ENCODE results near the gene ADCYAP1R1. TPM values are rescaled to one million over a fixed set of nuclear protein-coding genes. Genes with fewer than 3 reads are reported as not detected.

The ADCYAP1R1 gene
- total RNA-seq, 3 donors from 2014 or later (not counting 1 experiment from before 2014, with no cell fraction given): not detected

- Histone ChIP-seq H3K27me3 (ENCODE audit: control insufficient read depth, insufficient read depth, low read length) (no peaks in the 10 kb centered on the region), H3K4me1 (ENCODE audit: control insufficient read depth, insufficient read depth, low read length) (no peaks in the 10 kb centered on the region), H3K4me3 (ENCODE audit: low read length) (no peak overlapping the region), H3K27ac (ENCODE audit: low read length) (no peak overlapping the region), H3K9me3 (ENCODE audit: control insufficient read depth, insufficient read depth, low read length) (no peaks in the 10 kb centered on the region), H3K36me3 (ENCODE audit: control insufficient read depth, insufficient read depth, low read length) (no peaks in the 10 kb centered on the region)
- intact Hi-C loops (cut with micrococcal nuclease): no loop called here
- ATAC-seq (no peak), DNase-seq (no peak)
- TF ChIP-seq, protein P1, sequence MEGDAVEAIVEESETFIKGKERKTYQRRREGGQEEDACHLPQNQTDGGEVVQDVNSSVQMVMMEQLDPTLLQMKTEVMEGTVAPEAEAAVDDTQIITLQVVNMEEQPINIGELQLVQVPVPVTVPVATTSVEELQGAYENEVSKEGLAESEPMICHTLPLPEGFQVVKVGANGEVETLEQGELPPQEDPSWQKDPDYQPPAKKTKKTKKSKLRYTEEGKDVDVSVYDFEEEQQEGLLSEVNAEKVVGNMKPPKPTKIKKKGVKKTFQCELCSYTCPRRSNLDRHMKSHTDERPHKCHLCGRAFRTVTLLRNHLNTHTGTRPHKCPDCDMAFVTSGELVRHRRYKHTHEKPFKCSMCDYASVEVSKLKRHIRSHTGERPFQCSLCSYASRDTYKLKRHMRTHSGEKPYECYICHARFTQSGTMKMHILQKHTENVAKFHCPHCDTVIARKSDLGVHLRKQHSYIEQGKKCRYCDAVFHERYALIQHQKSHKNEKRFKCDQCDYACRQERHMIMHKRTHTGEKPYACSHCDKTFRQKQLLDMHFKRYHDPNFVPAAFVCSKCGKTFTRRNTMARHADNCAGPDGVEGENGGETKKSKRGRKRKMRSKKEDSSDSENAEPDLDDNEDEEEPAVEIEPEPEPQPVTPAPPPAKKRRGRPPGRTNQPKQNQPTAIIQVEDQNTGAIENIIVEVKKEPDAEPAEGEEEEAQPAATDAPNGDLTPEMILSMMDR (IDR thresholded peaks at IDR 0.05): no peak
- WGBS (ENCODE audit: insufficient coverage): 73% methylated on average over 1 of the region's 1 CpG
- no peak overlapping the region for H3K27ac Mint-ChIP-seq
- H3K9me3 Mint-ChIP-seq: no peaks in the 10 kb centered on the region
- H3K4me1 Mint-ChIP-seq: no peaks in the 10 kb centered on the region
- H3K4me3 Mint-ChIP-seq: no peak overlapping the region
- peaks cover 4 to 18% of the 10 kb centered on the region in 2 donors for H3K27me3 Mint-ChIP-seq (ENCODE audit: low read depth in 2 of 2)
- no peaks in the 10 kb centered on the region for H3K36me3 Mint-ChIP-seq
These were observed 62.7 kb downstream of the ADCYAP1R1 start for GRCh38 chr7:31114593-31115343.

GRCh38 chr7:31116615-31117014 lies 64.5 kb downstream of the ADCYAP1R1 start:
- Mint-ChIP-seq H3K9me3 (no peaks in the 10 kb centered on the region), H3K36me3 (no peaks in the 10 kb centered on the region), H3K27ac (no peak overlapping the region), H3K27me3 (ENCODE audit: low read depth in 2 of 2) (peaks cover 4 to 28% of the 10 kb centered on the region in 2 donors), H3K4me1 (no peaks in the 10 kb centered on the region), H3K4me3 (no peak overlapping the region)
- DNase-seq (no peak), ATAC-seq (no peak)
- H3K27me3 ChIP-seq (ENCODE audit: control insufficient read depth, insufficient read depth, low read length): no peaks in the 10 kb centered on the region
- 69% methylated on average over 3 of the region's 3 CpGs for WGBS (ENCODE audit: insufficient coverage)
- H3K4me1 ChIP-seq (ENCODE audit: control insufficient read depth, insufficient read depth, low read length): no peaks in the 10 kb centered on the region
- no peak overlapping the region for H3K4me3 ChIP-seq (ENCODE audit: low read length)
- H3K9me3 ChIP-seq (ENCODE audit: control insufficient read depth, insufficient read depth, low read length): no peaks in the 10 kb centered on the region
- H3K27ac ChIP-seq (ENCODE audit: low read length): no peak overlapping the region
- no peaks in the 10 kb centered on the region for H3K36me3 ChIP-seq (ENCODE audit: control insufficient read depth, insufficient read depth, low read length)
- intact Hi-C loops (cut with micrococcal nuclease): no loop called here
- TF ChIP-seq, protein P1 (IDR thresholded peaks at IDR 0.05): no peak

- Histone ChIP-seq H3K27ac (ENCODE audit: low read length) (no peak overlapping the region), H3K27me3 (ENCODE audit: control insufficient read depth, insufficient read depth, low read length) (no peaks in the 10 kb centered on the region), H3K9me3 (ENCODE audit: control insufficient read depth, insufficient read depth, low read length) (no peaks in the 10 kb centered on the region), H3K36me3 (ENCODE audit: control insufficient read depth, insufficient read depth, low read length) (no peaks in the 10 kb centered on the region), H3K4me1 (ENCODE audit: control insufficient read depth, insufficient read depth, low read length) (no peaks in the 10 kb centered on the region), H3K4me3 (ENCODE audit: low read length) (no peak overlapping the region)
- intact Hi-C loops (cut with micrococcal nuclease): no loop called here
- no peak for DNase-seq
- no peak for ATAC-seq
- WGBS (ENCODE audit: insufficient coverage): 91% methylated on average over 4 of the region's 4 CpGs
- Mint-ChIP-seq H3K27me3 (ENCODE audit: low read depth in 2 of 2) (peaks cover 8 to 20% of the 10 kb centered on the region in 2 donors), H3K9me3 (no peaks in the 10 kb centered on the region), H3K4me3 (no peak overlapping the region), H3K4me1 (no peaks in the 10 kb centered on the region), H3K27ac (no peak overlapping the region), H3K36me3 (no peaks in the 10 kb centered on the region)
- TF ChIP-seq, protein P1 (IDR thresholded peaks at IDR 0.05): no peak
These were observed 67.1 kb downstream of the ADCYAP1R1 start for GRCh38 chr7:31119249-31119648.

Measured in natural killer cell (primary cell).